Aorta (tissue), 5 donors: Measurements from ENCODE around the gene RFX4. TPM values are rescaled to one million over a fixed set of nuclear protein-coding genes. Genes with fewer than 3 reads are reported as not detected.
"Not testable (repeated sequence)": the region's sequence is repeated elsewhere in the genome, so short reads cannot be mapped to it uniquely, and the experiment has no call there.

Experiments
- ATAC-seq: fragments of 200-7000 bp; cut with Tn5 transposase; one replicate; pipeline ENCODE4 v1.9.1; 2022; ENCODE audit warnings: moderate library complexity; ENCODE audit not compliant: low FRiP score
- DNase-seq, 2 donors: peaks; one replicate each; pipeline ENCODE4 v3.0.0-alpha.2; 2020
- H3K27ac ChIP-seq, 2 donors: one replicate each; pipeline ENCODE4 v1.5.1; 2013; ENCODE audit warnings: low read length in 2 of 2, mild to moderate bottlenecking in 2 of 2, moderate library complexity in 2 of 2, control low read depth in 1 of 2, inconsistent platforms in 1 of 2, low read depth in 1 of 2
- H3K27me3 ChIP-seq, 2 donors: one replicate each; pipeline ENCODE4 v1.6.1; 2013; ENCODE audit warnings: control low read depth in 1 of 2, low read length in 1 of 2, mild to moderate bottlenecking in 1 of 2, moderate library complexity in 1 of 2; ENCODE audit not compliant: insufficient read depth in 2 of 2, control insufficient read depth in 1 of 2
- H3K36me3 ChIP-seq, 2 donors: one replicate each; pipeline ENCODE4 v1.6.1; 2013; ENCODE audit warnings: control low read depth in 1 of 2, low read length in 1 of 2, mild to moderate bottlenecking in 1 of 2; ENCODE audit not compliant: insufficient read depth in 2 of 2, control insufficient read depth in 1 of 2
- H3K4me1 ChIP-seq, 2 donors: one replicate each; pipeline ENCODE4 v1.6.1; 2013; ENCODE audit warnings: low read length in 2 of 2, control low read depth in 1 of 2, mild to moderate bottlenecking in 1 of 2, moderate library complexity in 1 of 2; ENCODE audit not compliant: insufficient read depth in 2 of 2, control insufficient read depth in 1 of 2
- H3K4me3 ChIP-seq, 2 donors: one replicate each; pipeline ENCODE4 v1.5.1; 2013; ENCODE audit warnings: low read length in 2 of 2, control low read depth in 1 of 2, mild to moderate bottlenecking in 1 of 2
- H3K9me3 ChIP-seq: one replicate; pipeline ENCODE4 v1.6.1; 2013; ENCODE audit warnings: mild to moderate bottlenecking, low read length; ENCODE audit not compliant: control insufficient read depth
- WGBS, 2 donors: extraction: QIAGEN DNeasy Blood & Tissue Kit; methylation state at CpG; one replicate each; pipeline ENCODE4 v1.1.7; 2013; 5-methylcytosine and 5-hydroxymethylcytosine counted together
- intact Hi-C, 2 donors: fragments of 100-400 bp; cut with DNase I; formaldehyde crosslinking; loops; one replicate each; pipeline versions ENCODE4 v1.14.2 to v1.15.0; 2022
- polyA plus RNA-seq, 2 donors: library from polyadenylated mRNA; stranded (reverse); fragments of 200-250 nt; gene quantifications; one replicate each; pipeline ENCODE4 v1.2.3, GENCODE V29; 2013
- total RNA-seq, 2 donors: library from RNA; stranded (reverse); fragmentation: NEBNext Ultra II Directional; extraction: Animal tissue kit (Norgen Biotek cat#: 25700); gene quantifications; one replicate each; pipeline ENCODE4 v1.2.1, GENCODE V29; 2021
- donor health status: healthy with polysubstance abuse.
- donor health status: Bipolar disorder and iron deficiency.
- donor health status: DM: no; HTN: no; CAD: no.
- donor health status: DM: no; HTN: no; CAD: no.
- donor health status: DM: yes; HTN: yes; CAD: no.

Gene RFX4
- total and polyA plus RNA-seq, 4 donors, result not detected

DNA sequence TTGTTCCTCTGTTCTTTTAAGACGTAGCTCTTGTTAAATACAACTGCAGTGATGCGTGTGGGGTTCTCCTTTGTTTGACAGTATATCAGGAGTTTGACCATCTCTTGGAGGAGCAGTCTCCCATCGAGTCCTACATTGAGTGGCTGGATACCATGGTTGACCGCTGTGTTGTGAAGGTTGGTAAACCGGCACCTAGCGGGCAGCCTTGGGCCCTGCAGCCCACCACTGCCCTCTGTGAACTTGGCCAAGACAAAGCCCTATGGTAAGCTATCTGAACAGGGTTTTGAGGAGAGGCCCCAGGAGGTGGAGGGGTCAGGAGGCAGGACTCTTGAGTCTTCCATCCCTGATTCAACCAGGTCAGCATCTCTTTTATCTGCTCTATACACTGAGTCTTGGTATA lies 137.1 kb downstream of the RFX4 start:
- Histone ChIP-seq H3K27me3 (peaks cover 0 to 2% of the 10 kb centered on the region in 2 donors), H3K36me3 (no peaks in the 10 kb centered on the region), H3K4me3 (no peak overlapping the region), H3K4me1 (no peaks in the 10 kb centered on the region), H3K9me3 (no peaks in the 10 kb centered on the region), H3K27ac (no peak overlapping the region)
- 96 to 98% methylated on average over 6 of the region's 6 CpGs for WGBS, 2 donors
- DNase-seq, result no peak
- no peak for ATAC-seq
- intact Hi-C loops, result no loop called here

DNA sequence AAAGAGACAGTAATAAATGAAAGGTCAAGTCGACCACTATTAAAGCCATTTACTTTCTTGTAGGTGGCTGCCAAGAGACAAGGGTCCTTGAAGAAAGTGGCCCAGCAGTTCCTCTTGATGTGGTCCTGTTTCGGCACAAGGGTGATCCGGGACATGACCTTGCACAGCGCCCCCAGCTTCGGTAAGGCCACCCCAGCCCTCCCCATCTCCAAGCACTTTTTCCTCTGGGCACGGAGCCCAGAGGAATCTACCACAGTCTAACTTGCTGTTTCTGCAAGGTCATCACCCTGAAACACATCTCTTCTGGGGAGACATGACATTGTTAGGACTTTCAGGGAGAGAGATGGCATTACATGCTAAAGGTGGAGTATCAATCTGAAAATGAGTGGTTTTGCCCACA lies 137.9 kb downstream of the RFX4 start:
- WGBS, 2 donors, result 85 to 88% methylated on average over 6 of the region's 6 CpGs
- no peaks in the 10 kb centered on the region for H3K4me1 ChIP-seq
- intact Hi-C loops, result no loop called here
- no peaks in the 10 kb centered on the region for H3K9me3 ChIP-seq
- ATAC-seq, result no peak
- H3K27ac ChIP-seq, result no peak overlapping the region
- H3K36me3 ChIP-seq, result no peaks in the 10 kb centered on the region
- no peak overlapping the region for H3K4me3 ChIP-seq
- no peak for DNase-seq
- H3K27me3 ChIP-seq, result peaks cover 0 to 2% of the 10 kb centered on the region in 2 donors

DNA sequence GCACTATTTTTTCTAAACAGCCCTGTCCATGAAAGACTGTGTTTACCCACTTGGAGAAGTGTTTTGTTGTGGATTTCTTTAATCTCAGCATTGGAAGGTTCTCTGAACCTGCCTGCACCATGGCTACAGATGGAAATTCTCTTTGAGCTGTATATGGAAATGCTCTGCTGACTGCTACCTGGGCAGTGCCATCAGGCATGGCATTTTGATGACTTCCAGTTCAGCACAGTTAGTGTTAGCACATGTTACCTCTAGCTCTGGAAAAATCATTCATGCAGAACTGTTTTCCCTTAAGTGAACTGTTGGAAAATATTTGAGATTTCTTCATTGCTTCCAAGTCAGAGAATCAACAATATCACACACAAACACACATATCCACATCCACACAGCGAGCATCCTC lies 139.1 kb downstream of the RFX4 start:
- 98 to 100% methylated on average over 1 of the region's 1 CpG for WGBS, 2 donors
- Histone ChIP-seq H3K27ac (no peak overlapping the region), H3K4me1 (no peaks in the 10 kb centered on the region), H3K36me3 (no peaks in the 10 kb centered on the region), H3K4me3 (no peak overlapping the region), H3K9me3 (no peaks in the 10 kb centered on the region), H3K27me3 (peaks cover 0 to 2% of the 10 kb centered on the region in 2 donors)
- DNase-seq (no peak), ATAC-seq (no peak)
- intact Hi-C loops, result no loop called here

DNA sequence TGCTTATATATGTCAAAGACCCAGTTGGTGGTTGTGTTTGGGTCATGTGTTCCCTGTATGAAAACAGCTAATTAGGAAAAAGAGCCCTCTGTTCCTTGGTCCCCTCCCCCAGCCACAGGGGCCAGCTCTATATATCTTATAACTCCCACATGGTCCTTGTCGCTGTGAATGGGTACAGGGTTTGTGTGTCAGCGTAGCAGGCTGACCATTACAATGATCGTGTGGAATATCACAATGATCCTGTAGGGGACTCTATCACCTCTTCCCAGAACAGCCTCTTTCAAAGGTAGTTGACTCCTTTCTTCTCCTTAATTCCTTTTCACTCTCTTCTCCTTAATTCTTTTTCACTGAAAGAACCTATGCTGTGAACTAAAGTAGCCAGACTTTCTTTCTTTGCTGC lies 140.0 kb downstream of the RFX4 start:
- no peak overlapping the region for H3K27ac ChIP-seq
- intact Hi-C loops, result no loop called here
- no peaks in the 10 kb centered on the region for H3K36me3 ChIP-seq
- DNase-seq, result no peak
- ATAC-seq, result no peak
- no peaks in the 10 kb centered on the region for H3K9me3 ChIP-seq
- peaks cover 0 to 2% of the 10 kb centered on the region in 2 donors for H3K27me3 ChIP-seq
- H3K4me3 ChIP-seq, result no peak overlapping the region
- no peaks in the 10 kb centered on the region for H3K4me1 ChIP-seq
- 59 to 62% methylated on average over 3 of the region's 3 CpGs for WGBS, 2 donors

DNA sequence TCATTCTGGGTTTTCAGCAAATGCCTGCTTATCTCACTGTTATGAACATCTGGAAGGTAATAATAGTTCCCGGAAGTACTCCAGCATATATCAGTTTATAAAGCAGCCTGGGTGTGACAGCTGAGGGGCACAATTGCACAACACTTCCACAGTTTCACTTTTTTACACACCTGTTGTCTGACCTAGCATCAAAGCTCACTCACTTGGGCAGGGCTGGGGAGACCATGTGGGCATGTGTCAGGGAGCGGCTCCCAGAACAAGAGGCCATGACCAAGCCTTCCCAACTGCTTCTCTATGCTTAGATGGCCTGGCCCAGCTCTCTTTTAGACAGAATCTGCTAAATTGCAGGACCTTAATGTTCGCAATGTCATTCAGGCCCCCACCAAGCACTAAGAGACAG lies 140.6 kb downstream of the RFX4 start:
- WGBS, 2 donors, result 94 to 96% methylated on average over 3 of the region's 3 CpGs
- Histone ChIP-seq H3K27ac (no peak overlapping the region), H3K9me3 (no peaks in the 10 kb centered on the region), H3K36me3 (no peaks in the 10 kb centered on the region), H3K27me3 (no peaks in the 10 kb centered on the region), H3K4me1 (no peaks in the 10 kb centered on the region), H3K4me3 (no peak overlapping the region)
- DNase-seq (no peak), ATAC-seq (no peak)
- intact Hi-C loops, result no loop called here

DNA sequence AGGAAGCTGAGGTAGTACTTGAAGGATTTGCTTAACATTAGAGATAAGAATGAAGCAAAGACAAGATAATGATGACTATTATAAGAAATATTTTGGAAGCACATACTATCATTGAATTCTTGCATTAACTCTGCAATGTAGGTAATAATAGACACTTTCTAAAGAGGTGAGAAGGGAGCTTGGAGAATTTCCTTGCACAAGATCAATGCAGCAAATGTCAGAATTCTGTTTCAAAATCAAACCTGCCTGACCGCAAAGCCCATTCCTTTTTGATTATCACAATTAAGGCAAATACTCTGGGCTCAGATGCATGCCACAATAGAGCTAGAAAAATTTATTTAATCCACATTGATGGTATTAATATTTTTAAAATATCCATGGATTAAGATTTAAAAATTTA lies 141.3 kb downstream of the RFX4 start:
- WGBS, 2 donors, result 96 to 100% methylated on average over 1 of the region's 1 CpG
- no peak for ATAC-seq
- intact Hi-C loops, result no loop called here

DNA sequence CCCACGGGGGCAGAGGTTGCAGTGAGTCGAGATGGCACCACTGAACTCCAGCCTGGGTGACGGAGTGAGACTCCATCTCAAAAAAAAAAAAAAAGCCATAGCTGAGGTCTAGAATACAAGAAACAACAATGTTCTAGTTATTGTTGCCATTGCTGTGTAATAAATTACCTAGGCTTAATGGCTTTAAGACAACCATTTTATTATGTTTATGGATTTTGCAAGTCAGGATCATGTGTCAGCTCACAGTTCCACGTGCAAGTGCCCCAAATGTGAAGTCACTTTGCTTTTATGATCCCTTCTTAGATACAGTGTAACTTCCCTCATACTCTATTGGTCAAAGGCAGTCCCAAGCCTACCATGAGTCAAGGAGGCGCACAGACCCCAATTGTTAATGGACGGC lies 142.1 kb downstream of the RFX4 start:
- Histone ChIP-seq H3K36me3 (no peaks in the 10 kb centered on the region), H3K9me3 (no peaks in the 10 kb centered on the region), H3K4me3 (no peak overlapping the region), H3K4me1 (no peaks in the 10 kb centered on the region), H3K27me3 (no peaks in the 10 kb centered on the region), H3K27ac (no peak overlapping the region)
- intact Hi-C loops, result no loop called here
- ATAC-seq (no peak), DNase-seq (no peak)
- 93 to 97% methylated on average over 6 of the region's 6 CpGs for WGBS, 2 donors

More for the DNA sequence above, 141.3 kb downstream of the RFX4 start:
- no peaks in the 10 kb centered on the region for H3K4me1 ChIP-seq
- H3K9me3 ChIP-seq, result no peaks in the 10 kb centered on the region
- no peak overlapping the region for H3K27ac ChIP-seq
- H3K4me3 ChIP-seq, result no peak overlapping the region
- H3K36me3 ChIP-seq, result no peaks in the 10 kb centered on the region
- no peak for DNase-seq
- no peaks in the 10 kb centered on the region for H3K27me3 ChIP-seq

DNA sequence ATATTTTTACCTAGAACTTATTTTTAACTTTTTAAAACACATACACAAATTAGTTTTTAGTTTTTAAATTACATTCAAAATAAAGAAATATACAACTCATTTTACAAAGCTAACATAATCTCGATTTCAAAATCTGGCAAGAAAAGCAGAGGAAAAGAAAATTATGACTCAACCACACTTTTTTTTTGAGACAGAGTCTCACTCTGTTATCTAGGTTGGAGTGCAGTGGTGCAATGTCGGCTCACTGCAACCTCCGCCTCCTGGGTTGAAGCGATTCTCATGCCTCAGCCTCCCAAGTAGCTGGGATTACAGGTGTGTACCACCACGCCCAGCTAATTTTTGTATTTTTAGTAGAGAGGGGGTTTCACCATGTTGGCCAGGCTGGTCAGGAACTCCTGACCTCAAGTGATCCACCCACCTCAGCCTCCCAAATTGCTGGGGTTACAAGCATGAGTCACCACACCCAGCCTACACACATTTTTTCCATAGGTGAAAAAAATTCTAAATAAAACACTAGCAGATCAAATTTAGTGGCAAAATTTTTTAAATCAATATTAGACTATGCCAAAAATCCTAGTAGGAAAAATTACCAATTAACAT lies 143.9 kb downstream of the RFX4 start:
- H3K9me3 ChIP-seq, H3K4me1 ChIP-seq, intact Hi-C loops, H3K36me3 ChIP-seq, ATAC-seq, H3K27ac ChIP-seq, DNase-seq, H3K4me3 ChIP-seq, H3K27me3 ChIP-seq: not testable (repeated sequence)
- WGBS, 2 donors, result 70 to 74% methylated on average over 5 of the region's 5 CpGs

DNA sequence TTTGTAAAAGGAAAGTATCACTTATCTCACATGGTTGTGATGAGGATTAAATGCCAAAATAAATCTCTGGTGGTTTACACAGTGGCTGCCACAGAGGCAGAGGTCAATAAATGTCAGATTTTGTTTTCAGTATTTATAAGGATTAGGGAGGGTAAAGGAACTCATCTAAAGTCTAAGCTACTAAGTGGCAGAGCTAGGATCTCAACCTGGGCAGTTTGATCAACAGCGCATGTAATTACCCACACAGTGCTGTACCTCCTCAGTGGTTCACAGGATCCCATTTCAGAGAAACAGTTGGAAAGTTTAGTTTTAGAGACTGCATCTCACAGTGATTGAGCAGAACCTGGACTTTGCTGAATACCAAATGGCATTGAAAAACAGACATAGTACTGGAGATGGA lies 146.8 kb downstream of the RFX4 start:
- intact Hi-C loops, result no loop called here
- no peaks in the 10 kb centered on the region for H3K9me3 ChIP-seq
- WGBS, 2 donors, result 96 to 99% methylated on average over 1 of the region's 1 CpG
- H3K27me3 ChIP-seq, result no peaks in the 10 kb centered on the region
- no peak for DNase-seq
- H3K27ac ChIP-seq, result no peak overlapping the region
- no peak for ATAC-seq
- no peaks in the 10 kb centered on the region for H3K36me3 ChIP-seq
- no peak overlapping the region for H3K4me3 ChIP-seq
- no peaks in the 10 kb centered on the region for H3K4me1 ChIP-seq
